Left lobe of liver (tissue), 2 donors: Measurements from ENCODE around the gene BAK1. TPM values are rescaled to one million over a fixed set of nuclear protein-coding genes. Genes with fewer than 3 reads are reported as not detected.
"Not testable (repeated sequence)": the region's sequence is repeated elsewhere in the genome, so short reads cannot be mapped to it uniquely, and the experiment has no call there.

ENCODE experiments used
- ATAC-seq: fragments of 200-7000 bp; cut with Tn5 transposase; one replicate; pipeline ENCODE4 v1.9.1; 2020; ENCODE audit warnings: mild to moderate bottlenecking, moderate library complexity
- DNase-seq: peaks from one replicate; pipeline ENCODE4 v3.0.0-alpha.2; 2020; ENCODE audit warnings: low spot score
- total RNA-seq: library from RNA; stranded (reverse); gene quantifications from one replicate; pipeline ENCODE4 v1.2.1, GENCODE V29; 2021
- donor health status: DM: no; HTN: no; CAD: no; lungs with moderate emphysema.
- donor health status: DM: no; HTN: yes; CAD: no.

Gene BAK1
- total RNA-seq, 1 donor from 2014 or later, result 4.8 TPM

DNA sequence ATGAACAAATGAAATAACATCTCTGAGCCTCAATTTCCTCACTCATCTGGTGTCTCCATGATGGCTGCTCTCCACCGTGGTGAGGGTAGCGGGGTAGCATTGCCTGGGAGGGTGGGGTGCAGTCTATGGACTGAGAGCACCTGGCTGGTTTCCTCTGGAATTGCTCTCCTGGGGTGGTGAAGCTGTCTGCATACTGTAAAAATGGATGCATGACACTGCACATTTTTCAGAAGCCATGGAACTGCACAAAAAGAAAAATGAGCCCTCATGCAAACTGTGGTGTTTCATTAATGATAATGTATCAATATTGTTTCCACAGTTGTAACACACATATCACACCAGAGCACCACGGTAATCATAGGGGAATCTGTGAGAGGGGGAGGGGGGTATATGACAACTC lies 28.9 kb upstream of the BAK1 start:
- DNase-seq, result no peak
- ATAC-seq, result no peak

DNA sequence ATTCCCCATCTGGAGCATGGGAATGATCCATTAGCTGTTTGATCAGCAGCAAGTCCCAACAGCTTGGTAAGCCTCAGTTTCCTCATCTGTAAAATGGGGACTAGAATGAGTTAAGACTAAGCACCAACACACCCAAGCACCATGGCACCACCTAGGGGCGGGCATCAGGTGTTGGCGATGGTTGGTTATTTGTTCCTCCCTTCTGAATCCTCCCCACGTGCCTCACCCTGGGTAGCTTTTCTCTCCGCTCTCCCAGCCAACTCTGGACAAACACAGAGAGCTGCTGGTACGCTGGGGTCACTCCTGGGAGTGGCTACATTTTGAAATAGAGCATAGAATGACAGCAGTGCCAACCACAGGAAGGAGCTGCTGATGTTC lies 27.7 kb upstream of the BAK1 start:
- no peak for DNase-seq
- peak; percentile 45 for ATAC-seq

DNA sequence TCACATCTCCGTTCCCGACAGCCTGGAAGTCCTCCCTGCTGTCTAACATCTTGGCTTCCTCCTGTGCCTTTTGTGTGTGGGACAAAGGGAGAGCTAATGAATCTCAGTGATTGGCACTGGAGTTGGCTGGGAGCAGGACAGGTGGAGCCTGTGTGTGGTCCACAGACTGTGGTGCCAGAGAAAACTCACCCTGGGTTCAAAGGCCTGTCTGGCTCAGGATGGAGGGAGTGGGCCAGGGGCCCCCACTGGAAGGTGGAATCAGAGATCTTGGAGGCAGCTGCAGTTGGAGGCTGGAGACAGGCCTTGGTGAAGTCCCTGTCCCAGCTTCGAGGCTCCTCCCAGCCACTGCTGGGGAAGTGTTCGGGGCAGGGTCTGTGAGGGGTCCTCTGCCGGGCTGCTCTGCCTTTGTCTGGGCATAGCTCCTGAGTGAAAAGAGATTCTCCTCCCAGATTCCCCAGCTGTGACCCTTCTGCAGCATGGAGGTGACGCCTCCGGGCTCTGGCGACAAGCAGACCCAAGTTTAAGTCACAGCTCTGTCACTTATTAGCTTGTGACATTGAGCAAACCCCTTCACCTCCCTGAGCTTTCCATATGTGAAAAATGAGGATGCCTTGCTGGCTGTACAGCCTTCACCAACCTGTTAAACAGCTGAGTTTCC lies 27.2 kb upstream of the BAK1 start:
- no peak for DNase-seq

DNA sequence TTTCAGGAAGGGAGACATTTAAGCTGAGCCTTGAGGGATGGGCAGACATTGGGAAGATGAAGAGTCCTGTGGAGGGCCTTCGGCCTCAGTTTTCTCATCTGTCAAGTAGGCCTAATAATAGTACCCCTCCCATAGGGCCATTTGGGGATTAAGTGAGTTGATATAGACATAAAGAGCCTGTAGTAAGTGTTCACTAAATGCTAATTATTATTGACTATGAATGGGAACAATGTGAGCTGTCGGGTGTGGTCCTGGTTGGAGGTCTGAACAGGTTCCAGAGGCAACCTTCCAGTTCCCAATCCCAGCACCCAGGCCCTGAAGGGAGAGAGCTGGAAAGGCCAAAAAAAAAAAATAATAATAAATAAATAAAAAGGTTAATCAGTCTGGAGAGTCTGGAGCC lies 26.6 kb upstream of the BAK1 start:
- ATAC-seq, result no peak
- no peak for DNase-seq

More for the DNA sequence above, 27.2 kb upstream of the BAK1 start:
- no peak for ATAC-seq

DNA sequence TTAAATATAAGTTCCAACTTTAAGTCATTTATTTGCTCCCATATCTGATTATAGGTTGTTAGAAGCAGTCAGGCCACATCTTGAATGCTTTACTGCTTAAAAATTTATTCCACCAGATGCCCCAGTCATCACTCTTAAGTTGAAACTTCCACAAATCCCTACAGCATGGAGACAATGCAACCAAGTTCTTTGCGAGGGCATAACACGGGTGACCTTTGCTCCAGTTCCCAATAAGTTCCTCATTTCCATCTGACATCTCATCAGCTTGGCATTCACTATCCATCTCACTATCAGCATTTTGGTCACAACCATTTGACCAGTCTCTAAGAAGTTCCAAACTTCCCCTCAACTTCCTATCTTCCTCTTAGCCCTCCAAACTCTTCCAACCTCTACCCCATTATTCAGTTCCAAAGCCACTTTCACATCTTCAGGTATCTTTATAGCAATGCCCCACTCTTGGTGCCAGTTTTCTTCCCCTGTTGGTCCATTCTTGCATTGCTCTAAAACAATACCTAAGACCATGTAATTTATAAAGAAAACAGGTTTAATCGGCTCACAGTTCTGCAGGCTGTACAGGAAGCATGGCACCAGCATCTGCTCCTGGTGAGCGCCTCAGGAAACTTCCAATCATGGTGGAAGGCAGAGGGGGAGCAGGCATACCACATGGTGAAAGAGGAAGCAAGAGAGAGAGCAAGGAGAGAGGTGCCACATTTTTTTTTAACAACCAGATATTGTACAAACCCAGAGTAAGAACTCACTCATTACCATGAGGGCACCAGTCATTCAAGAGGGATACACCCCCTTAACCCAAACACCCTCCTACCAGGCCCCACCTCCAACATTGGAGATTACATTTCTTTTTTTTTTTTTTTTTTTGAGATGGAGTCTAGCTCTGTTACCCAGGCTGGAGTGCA lies 25.1 kb upstream of the BAK1 start:
- ATAC-seq, result no peak
- DNase-seq, result no peak

DNA sequence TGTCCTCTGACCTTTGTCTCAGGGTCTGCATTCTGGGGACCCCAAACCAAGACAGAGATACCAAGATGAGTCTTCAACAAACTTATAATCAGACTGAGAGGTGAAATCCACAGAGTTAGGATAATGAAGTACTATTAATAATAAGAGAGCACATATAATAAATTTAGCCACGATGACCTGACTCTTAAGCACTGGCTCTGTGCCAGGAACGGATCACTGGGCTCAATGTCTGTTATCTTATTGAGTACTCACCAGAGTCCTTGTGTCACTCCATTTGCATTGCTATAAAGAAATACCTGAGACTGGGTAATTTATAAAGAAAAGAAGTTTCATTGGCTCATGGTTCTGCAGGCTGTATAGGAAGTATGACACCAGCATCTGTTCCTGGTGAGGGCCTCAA lies 22.1 kb upstream of the BAK1 start:
- ATAC-seq (no peak), DNase-seq (no peak)

DNA sequence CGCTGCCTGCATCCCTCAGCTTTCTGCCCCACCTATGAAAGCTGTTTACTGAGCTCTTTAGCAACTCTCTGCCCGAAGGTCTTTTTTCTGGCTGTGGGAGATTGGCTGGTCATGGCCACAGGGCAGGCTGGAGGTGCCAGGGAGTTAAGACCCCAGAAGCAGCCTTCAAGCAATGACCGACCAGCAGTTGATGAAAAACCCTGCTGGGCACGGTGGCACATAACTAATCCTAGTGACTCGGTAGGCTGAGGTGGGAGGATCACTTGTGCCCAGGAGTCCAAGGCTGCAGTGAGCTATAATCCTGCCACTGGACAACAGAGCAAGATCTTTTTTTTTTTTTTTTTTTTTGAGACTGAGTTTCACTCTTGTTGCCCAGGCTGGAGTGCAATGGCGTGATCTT lies 20.7 kb upstream of the BAK1 start:
- DNase-seq (no peak), ATAC-seq (no peak)

DNA sequence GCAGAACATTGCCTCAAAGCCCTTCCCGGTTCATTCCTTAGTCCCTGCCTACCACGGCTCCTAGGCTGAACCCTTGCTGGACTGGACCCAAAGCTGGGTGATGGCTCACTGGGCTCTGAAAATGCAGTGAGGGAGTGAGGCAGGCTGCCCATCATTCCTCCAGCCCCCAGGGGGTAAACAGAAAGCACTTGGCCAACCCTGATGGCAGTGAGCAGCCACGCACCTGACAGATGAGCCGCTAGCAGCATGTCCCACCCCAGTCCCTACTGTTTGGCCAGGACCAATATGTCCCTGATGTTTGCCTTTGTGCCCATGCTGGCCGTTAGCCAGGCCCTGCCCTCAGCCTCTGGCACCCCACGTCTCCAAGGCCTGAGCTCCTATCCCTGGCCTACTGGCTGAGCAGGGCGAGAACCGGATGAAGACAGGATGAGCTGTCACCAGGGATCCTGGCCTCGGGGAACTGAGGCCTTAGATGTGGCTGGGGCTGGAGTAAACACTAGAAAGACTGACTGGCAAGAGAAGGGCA lies 19.4 kb upstream of the BAK1 start:
- ATAC-seq, result no peak
- no peak for DNase-seq

DNA sequence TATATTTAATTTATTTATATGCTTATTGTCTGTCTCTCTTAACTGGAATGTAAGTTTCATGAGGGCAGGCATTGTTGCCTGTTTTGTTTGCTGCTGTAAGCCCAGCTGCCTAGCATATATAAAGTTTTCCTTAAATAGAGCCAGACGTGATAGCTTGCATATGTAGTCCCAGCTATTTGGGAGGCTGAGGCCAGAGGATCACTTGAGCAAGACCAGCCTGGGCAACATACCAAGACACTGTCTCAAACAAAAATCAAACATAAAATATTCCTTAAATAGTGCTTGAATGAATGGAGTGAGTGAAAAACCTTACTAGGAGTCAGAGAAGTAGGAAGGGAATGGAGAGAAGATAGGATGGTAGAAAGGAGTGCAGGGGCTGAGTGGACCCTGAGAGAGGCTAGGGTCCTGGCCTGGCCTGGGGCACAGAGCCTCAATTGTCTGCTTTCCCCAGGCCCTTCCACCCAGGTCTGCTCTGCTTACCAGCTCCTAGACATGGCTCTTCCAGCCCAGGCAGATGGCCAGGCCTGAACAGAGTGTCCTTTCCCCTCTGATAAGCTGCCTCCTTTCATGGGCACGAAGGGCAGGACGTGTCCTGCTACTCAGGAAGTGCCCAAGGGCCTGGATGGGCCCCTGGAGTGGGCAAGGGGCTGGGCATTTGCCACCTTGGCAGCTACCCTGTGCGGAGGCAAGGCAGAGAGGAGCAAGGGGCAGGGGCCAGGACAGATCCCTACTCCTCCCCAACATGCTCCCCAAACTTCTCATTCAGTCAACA lies 17.7 kb upstream of the BAK1 start:
- no peak for DNase-seq
- no peak for ATAC-seq

DNA sequence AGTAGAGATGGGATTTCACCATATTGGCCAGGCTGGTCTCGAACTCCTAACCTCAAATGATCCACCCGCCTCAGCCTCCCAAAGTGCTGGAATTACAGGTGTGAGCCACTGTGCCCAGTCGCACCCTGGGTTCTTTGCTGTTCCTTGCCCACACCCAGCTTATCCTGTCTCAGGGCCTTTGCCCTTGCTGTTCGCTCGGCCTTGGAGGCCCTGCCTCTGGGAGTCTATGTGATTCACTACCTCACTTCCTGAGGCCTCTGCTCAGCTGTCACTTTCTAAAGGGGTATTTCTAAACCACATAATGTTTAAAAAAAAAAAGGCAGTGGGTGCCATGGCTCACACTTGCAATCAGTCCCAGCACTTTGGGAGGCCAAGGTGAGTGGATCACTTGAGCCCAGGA lies 16.8 kb upstream of the BAK1 start:
- not testable (repeated sequence) for DNase-seq, ATAC-seq

DNA sequence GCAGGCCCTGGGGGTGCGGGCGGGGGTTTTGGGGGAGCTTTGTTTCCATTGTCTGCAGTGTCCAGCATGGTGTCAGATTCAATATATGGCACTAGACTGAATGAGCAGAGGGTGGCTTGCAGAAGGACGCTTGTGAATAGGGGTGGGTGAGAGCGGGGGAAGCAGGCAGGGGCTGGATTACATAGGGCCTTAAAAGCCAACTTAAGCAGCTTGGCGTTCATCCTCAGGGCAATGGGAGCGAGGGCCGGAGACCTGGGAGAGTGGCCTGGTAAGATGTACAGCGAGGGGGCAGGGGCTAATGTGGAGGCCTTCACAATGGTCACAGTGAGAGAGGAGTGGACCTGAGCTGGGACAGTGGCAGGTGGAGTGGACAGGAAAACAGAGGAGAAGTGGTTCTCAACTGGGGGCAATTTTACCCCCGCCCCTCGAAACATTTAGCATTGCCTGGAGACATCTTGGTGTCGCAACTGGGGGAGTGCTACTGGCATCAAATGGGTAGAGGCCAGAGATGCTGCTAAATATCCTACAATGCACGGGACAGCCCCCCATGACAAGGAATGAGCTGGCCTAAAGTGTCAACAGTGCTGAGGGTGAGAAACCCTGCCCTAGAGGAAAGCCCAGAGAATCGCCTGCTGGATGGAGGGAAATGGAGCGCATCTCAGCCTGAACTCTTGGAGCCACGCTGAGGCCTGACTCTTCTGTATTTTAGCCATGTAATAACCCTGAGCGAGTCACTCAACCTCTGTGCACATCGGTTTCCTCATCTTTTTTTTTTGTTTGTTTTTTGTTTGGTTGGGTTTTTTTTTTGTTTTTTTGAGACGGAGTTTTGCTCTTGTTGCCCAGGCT lies 15.1 kb upstream of the BAK1 start:
- ATAC-seq (no peak), DNase-seq (no peak)

DNA sequence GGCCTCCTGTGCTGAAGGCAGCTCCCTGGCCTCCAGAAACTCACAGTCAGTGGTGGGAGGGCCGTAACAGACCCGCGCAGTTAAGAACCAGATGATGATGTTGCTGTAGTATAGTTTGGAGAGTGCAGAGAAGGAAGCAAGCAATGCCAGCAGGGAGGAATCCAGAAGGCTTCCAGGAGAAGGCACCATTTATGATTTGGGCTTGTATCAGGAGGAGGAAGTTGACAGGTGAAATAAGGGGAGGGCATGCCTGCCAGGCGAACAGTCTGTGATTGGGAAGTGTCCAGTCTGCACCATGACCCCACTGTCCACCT lies 13.3 kb upstream of the BAK1 start:
- DNase-seq (no peak), ATAC-seq (no peak)

DNA sequence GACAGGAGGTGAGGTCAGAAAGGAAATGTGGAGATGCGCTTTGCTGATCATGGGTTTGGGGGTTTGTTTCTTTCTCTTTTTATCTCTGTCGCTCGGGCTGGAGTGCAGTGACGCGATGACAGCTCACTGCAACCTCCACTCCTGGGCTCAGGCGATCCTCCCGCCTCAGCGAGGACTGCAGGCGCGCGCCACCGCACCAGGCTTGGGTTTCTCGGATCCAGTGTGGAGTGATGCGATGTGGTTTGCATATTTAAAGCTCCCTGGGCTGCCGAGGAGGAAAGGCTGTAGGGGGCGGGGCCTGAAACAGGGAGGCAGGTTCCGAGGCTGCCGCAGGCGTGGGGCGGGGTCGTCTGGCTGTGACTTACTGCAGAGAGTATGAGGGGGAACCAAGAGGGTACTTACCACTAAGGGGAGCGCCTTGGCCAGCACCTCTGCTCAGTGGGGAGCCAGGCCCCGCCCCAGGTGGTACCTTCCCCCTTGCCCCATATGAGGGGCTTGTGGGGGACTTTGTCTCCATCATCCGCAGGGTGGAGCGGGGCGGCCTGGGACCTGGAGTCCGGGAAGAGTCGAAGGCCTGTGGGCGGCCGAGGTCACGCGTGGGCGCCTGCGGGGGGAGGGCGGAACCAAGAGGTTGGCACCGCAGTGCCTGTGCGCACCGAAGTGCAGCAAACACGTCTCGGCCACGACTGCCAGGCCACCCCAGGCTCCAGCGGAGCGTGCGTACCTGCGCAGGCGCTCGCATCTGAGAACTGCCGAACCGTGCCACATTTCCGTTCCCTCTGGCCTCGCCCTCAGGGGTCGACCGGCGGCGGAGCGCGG lies 12.7 kb upstream of the BAK1 start:
- no peak for ATAC-seq
- no peak for DNase-seq

DNA sequence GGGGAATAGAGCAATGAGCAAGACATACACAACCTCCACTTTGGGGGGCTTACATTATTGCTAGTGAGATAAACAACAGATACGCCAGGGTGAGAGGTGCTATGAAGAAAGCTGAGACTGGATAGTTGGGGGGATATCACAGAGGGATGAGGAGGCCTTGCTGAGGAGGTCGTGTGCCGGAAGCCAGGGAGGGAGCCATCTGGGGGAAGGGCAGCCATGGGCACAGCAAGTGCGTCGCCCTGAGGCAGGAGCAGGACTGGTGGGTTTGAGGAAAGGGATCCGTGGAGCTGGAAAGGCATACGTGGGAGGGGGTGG lies 12.2 kb upstream of the BAK1 start:
- DNase-seq (no peak), ATAC-seq (no peak)

DNA sequence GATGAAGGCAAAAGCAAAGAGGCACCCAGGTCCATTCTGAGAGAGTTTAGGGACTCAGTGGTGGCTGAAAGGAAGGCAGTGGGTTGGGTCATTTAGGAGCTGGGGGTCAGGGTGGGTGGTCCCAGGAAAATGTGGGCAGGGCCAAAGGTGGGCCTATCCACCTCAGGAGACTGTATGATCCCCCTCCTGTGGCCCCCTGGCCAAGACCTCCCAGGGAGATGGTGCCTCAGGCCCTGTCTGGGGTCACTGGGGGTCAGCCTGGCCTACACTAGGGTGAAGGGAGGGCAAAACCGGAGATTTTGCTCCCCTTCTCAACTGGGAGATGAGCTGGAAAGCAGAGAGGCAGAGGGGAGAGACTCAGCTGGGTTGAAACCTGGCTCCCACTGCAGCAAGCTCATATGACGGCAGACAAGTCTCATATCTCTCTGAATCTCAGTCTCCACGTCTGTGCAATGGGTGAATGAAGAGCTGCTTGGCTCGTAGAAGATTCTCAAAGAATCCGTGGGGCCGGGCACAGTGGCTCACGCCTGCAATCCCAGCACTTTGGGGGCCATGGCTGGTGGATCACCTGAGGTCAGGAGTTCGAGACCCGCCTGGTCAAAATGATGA lies 11.5 kb upstream of the BAK1 start:
- ATAC-seq, result no peak
- no peak for DNase-seq

DNA sequence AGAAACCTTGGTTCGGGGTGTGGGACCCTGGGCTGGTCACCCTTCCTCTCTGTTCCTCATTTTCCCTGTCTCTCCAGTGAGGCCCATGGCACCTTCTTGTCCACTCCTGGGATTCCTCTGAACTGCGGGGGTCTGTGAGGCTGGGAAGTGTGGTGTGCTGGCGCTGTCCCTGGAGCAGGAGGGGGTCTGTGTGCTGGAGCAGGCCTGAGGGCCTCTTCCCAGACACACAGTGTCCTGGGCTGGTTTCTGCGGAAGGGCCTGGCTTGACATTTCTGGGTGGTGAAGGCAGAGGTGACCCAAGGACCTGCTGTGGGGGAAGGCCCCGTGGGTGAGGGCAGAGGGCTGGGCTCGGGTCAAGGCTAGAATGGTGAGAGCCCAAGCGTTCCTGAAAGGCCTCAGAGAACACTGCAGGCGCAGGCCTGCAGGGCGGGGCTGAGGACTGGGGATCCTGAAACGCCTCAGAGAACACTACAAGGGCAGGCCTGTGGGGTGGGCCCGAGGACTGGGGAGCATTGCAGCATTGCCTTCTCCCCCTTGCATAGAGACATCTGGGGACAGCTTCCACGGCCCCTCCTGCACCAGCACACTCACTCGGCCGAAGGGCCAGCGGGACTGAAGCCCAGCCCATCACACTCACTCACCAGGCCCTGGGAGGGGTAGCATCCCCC lies 10.6 kb upstream of the BAK1 start:
- ATAC-seq, result no peak
- no peak for DNase-seq

DNA sequence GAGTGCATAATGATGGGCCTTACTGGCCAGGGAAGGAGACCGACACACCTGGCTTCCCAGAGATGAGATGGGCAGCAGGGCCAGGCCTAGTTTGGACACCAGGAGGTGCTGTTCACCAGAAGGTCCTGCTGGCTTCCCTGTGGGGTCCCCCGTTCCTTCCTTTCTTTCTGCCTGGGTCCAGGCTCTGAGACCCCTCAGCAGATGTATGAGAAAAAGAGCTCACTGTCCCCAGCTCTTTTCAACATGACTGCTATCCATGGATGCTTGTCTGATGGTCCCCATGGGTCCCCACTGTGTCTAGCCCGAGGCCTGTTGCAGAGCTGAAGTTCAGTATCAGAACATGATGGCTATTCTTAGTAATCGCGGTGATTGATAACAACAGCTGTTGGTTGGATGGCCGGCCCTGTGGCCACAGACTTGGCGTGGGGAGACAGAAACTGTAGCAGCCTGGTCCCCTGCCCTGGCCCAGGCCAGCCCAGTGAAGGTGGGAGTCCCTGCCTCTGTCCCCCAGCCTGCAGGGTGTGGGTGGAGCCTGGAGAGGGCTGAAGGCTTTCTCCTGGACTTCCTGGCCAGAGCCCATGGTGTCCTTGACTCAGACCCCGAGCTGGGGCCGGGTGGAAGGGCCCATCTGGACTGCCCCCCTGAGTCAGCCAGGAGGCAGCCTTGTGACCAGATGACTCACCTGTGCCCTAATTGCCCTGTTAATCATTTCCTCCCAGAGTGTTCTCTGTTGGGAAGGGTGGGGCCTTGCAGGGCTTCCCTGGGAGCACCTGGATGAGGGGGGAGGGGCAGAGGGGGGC lies 9.9 kb upstream of the BAK1 start:
- ATAC-seq (peak; percentile 47), DNase-seq (no peak)

DNA sequence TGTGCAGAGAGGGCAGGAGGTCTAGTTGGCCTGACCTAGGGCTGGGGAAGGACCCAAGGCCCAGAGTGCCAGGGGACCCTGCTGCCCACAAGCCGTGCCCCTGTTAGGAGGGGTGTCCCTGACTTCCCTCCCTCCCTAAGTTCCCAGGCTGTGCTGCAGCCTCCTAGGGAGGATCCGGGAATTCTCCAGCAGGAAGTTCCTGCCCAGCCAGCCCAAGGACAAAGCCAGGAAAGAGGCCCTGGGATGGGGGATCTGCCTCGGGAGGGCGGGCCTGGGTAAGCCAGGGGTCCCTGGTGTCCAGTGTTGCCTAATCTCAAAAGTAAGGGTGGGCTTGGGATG lies 9.3 kb upstream of the BAK1 start:
- peak; percentile 7 for ATAC-seq
- DNase-seq, result no peak
